Activated CD8-positive, alpha-beta memory T cell treated with anti-CD3 and anti-CD28 coated beads, Interleukin-2, amount 50 U/mL, for 4 hours (primary cell): ENCODE results near the gene AIG1.
"Not testable (repeated sequence)": the region's sequence is repeated elsewhere in the genome, so short reads cannot be mapped to it uniquely, and the experiment has no call there.

Experiments
- DNase-seq: peaks from one replicate; pipeline ENCODE4 v3.0.0-alpha.2; 2020

AIG1 gene

DNA sequence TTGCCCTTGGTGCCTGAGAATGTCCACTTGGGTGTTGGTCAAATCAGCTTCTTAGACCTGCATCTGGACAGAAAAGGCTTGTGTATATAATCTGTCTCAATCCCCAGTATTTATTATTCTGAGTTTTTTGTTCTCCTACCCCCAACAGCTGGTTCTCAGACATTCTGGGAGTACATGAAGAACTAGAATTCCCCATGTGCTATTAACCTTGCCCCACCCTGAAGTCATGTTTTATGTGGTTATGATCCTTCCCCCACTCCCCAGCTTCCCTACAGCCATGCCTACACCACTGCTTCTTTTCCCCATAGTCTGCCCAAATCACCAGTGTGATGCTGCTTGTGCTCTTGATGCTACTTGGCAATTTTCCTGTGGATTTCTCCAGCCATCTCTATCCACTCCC lies 232.8 kb downstream of the AIG1 start:
- no peak for DNase-seq

DNA sequence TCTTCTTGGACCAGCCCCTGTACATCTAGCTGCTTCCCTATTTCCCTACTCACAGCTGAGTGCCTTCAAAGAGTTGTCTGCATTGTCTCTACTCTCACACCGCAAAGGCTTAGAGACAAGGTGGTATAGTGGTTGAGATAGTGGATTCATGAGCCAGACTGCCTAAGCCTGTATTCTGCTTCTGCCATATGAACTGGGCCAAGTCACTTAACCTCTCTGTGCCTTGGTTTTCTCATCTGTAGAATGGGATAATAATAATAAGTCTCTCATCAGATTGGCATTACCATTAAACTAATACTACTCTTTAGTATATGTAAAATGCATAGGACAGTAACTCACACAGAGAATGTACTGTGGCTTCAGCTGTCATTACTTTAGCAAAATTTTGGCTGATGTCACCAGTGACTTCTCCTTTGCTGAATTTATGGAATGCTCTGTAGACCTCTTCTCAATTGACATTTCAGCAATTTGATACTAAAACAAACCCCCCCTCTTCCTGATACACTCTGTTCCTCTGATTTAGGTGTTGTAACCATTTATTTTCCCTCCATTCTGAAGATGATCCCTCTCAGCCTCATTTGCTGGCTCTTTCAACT lies 233.7 kb downstream of the AIG1 start:
- no peak for DNase-seq

GRCh38 chr6:143295932-143296331 lies 235.2 kb downstream of the AIG1 start:
- no peak for DNase-seq

DNA sequence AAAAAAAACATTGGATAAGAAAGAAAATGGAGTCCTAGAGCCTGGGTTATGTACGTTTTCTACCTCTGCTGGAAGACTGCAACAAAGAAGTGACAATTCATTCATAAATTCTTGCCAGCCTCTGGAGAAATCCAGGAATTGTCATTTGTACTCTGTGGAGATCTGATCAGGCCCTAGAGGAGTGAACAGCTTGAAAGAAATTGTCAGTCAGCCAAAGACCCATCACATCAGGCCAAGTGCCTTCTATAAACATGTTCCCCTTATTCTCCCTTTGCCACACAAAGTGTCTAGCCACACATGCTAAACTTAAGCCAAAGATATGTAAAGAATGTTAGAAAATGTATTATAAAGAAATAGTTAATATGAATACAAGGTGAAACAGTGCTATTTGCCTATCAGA lies 237.4 kb downstream of the AIG1 start:
- no peak for DNase-seq

GRCh38 chr6:143299253-143300166 lies 238.8 kb downstream of the AIG1 start:
- DNase-seq = no peak

DNA sequence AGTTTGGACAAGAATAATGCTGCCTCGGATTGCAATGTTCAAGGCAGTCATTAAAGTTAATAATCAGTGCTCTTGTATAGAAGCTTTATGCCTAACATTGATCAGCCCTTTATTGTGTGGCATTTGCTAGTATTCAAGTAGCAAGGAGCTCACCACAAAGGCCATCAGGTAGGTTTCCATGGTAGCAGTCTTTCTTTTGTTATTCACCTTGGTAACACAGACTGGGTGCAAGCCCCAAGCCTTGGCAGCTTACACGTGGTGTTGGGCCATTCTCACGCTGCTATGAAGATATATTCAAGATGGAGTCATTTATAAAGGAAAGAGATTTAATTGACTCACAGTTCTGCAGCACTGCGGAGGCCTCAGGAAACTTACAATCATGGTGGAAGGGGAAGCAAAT lies 240.5 kb downstream of the AIG1 start:
- DNase-seq = no peak

GRCh38 chr6:143307760-143308159 lies 247.1 kb downstream of the AIG1 start:
- not testable (repeated sequence) for DNase-seq

- no peak for DNase-seq
Measured at GRCh38 chr6:143313163-143313562, 252.5 kb downstream of the AIG1 start.

DNA sequence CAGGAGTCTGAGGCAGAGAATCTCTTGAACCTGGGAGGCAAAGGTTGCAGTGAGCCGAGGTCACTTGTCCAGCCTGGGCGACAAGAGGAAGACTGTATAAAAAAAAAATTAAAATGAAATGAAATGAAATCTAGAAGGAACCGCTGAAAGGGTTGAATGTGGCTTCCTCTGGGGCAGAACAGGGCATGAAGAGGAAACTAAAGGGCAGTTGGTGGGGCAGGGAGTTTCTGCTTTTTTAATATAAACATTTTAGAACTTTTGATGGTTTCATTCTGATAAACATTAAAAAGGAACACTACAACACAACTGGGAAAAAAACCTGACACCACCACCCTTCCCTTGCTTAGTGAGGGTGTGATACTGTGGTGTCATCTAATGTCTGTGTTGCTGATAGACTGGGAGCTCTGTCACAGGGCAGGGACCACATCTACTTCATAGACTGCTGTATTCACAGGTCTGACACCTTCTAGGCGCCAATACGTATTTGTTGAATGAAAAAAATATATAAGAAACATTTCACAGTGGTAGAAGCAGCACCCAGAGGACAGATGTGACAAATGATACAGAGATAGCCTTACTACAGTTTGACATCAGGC lies 260.9 kb downstream of the AIG1 start:
- DNase-seq = no peak

DNA sequence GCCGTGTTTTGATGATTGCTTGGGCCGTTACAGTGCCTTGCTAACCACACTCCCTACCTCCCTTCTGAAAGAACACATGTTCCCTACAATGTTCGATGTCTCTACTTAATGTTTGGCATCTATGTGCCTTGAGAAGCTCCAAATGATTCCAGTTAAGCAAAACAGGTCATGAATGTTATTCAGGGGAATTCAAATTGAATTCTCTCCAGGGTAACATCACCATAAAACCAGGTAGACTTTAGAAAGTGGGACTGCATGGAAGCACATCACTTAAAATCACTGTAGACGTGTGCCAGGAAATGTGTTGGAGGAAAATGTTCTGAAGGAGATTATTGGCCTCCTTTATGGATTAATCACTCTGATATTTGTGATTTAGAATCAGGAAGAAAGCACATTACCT lies 261.7 kb downstream of the AIG1 start:
- no peak for DNase-seq

DNA sequence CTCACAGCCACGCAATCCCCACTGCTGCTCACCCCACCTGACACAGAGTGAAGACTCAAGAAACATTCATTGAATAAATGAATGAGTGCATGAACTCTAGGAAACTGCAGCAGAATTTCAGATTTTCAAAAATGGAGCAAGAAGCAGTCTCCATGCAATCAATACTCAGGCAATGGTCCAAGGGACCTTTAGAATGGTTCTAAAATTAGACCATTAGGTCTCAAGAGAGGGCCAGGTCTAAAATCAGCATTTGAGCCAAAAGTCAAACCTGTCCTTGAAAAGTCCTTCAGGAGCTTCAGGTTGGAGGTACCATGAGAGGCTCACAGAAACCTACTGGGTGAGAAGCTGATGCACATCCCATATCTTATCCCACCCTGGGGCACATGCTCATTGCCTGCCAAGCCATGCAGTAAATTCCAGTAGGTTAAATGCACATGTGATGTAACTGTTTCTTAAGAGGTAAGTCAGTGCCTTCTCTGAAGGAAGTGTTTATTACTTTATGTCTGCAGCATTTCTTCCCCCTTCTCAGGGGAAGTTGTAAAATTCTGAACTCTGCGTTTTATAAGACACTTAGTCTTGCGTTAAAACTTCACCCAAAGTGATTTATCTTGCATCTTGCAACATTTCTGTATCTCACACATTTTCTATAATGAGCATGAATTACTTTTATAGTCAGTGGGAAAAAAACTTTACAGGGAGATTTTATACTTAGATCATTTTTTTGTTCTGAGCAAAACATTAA lies 263.2 kb downstream of the AIG1 start:
- no peak for DNase-seq

DNA sequence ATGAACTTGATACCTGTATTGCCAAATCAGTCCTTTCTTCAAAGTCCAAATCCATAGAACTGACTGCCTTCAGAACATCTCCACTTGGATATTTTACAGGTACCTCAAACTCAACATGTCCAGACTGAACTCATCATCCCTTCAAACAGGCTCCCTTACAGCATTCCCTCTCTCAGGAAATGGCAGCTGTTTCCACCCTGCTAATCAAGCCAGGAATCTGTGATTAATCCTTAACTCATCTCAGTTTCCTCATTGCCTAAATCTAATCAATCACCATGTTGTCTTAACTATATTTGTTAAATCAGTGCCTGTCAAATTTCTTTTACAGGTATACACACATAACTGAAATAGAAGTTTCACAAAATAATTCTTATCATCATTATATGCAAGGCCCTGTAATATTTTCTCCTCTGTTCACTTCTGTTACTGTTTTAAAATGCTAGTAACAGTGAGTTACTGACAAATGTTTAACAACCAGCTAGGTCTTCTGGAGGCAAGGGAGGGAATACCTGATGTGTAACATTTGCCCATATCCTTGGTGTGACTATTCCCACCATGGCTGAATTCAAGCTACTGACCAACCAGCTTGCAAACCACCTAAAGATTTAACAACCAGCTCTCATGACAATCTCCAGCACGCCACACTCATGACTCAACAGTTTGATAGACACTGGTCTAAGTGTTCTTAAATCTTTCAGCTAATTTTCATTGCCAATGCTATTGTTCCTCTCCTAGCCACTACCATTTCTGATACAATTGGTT lies 264.9 kb downstream of the AIG1 start:
- no peak for DNase-seq

- no peak for DNase-seq
Measured at GRCh38 chr6:143328876-143329275, 268.2 kb downstream of the AIG1 start.

- no peak for DNase-seq
Measured at GRCh38 chr6:143329323-143329722, 268.6 kb downstream of the AIG1 start.

- DNase-seq = no peak
Measured at GRCh38 chr6:143331362-143331761, 270.7 kb downstream of the AIG1 start.

- DNase-seq = no peak
Measured at GRCh38 chr6:143332153-143332845, 271.6 kb downstream of the AIG1 start.

DNA sequence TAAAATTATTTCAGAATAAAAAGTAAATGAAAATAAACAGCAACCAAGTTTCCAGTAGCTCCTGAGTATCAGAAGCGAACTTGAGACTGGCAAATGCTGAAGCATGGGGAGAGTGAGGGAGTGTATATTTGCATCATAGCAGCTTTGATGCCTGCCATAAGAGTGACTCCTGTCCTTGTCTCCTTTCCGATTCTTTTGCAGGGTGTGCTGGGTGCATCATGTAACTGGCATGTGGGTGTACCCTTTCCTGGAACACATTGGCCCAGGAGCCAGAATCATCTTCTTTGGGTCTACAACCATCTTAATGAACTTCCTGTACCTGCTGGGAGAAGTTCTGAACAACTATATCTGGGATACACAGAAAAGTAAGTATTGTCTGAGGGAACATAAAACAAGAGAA lies 272.4 kb downstream of the AIG1 start:
- no peak for DNase-seq

DNA sequence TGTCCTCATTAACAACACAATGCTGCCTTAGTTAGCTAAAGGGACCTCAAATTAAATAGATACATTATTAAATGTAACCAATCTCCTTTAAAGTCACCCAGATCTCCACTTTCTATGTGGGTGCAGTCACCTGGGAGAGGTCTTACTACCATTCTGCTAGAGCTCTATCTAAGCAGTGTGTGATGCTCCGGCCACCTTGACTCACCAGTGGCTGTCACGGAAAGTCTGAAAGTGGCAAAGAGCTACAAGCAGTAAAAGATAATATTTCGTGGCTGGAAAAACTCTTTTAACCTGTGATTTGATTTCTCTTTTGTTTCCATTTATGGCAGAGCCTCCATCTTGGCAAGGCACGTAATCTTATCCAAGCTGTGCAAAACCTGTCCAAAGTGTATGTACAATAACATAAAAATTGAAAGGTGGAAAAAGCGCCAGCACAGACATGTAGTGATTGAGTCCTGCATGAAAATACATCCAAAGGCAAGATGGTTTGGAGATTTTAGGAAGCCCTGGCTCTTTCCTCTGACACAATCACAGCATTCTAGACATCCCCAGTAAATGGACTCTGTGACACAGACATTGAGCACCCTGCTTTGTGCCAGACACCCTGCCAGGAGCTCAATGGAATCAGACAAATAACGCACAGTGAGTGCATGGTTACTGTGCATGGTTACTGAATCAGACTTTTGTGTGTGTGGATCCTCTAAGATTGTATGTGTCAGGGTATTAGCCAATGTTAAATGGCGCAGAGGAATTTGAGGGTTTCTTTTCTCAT lies 273.2 kb downstream of the AIG1 start:
- DNase-seq = no peak

DNA sequence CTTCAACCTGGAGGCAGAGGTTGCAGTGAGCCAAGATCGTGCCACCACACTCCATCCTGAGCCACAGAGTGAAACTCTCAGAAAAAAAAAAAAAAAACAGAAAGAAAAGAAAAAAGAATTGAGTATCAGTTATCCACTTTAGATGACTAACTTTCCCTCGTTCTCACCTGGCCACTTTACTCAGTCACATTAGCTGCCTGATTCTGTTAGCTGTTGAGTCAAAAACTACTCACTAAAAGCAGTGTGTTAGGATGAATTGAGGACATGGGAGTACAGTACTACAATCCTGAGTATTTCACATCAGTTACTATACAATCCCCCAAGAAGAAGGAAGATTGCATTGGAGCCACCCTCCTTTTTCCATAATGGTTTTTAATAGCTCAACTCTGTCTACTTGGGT lies 275.2 kb downstream of the AIG1 start:
- no peak for DNase-seq

DNA sequence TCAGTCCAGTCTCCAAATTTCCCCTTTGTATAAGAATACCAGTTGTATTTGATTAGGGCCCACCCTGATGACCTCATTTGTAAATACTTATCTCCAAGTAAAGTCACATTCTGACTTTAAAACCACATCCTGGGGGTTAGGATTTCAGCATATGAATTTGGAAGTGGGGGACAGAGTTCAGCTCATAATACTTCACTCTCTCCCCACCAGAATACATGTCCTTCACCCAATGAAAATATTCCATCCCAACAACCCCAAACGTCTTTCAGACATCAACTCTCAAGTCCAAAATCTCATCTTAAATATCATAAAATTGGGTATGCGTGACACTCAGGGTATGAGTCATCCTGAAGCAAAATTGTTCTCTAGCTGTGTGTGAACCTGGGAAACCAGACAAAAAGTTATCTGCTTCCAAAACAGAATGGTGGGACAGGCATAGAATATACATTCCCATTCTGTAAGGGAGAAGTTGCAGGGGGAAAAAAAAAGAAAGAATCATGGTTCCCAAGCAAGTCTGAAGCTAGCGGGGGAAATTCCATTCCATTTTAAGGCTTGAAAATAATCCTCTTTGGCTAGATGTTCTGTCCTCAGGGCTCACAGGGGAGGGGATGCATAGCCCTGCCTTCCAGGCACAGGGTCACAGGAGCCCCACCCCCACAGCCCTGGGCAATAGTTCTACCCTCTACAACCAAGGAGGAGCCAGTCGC lies 275.9 kb downstream of the AIG1 start:
- DNase-seq = no peak
